Heart left ventricle (tissue), 16 donors: ENCODE data around the gene PCDHA1. TPM values are rescaled to one million over a fixed set of nuclear protein-coding genes. Genes with fewer than 3 reads are reported as not detected.

Experiments
- ATAC-seq, 4 donors: fragments of 200-7000 bp; cut with Tn5 transposase; one replicate each; pipeline ENCODE4 v1.9.1; 2020 to 2022; ENCODE audit warnings: moderate library complexity in 4 of 4, mild to moderate bottlenecking in 3 of 4, moderate number of reproducible peaks in 1 of 4
- DNase-seq, 5 donors: peaks; one replicate each; pipeline ENCODE4 v3.0.0-alpha.2; 2020
- H3K27ac ChIP-seq, 12 donors: fragments of 200-600 bp; sonication (generic) in 4 of 12; one replicate each; pipeline versions ENCODE4 v1.5.0 to v1.8.0; 2016 to 2022; ENCODE audit warnings: mild to moderate bottlenecking in 2 of 12
- H3K27me3 ChIP-seq, 9 donors: fragments of 200-600 bp; sonication (generic) in 2 of 9; one replicate each; pipeline versions ENCODE4 v1.5.1 to v1.8.0; 2016 to 2022; ENCODE audit warnings: mild to moderate bottlenecking in 3 of 9
- H3K36me3 ChIP-seq, 9 donors: fragments of 200-600 bp; sonication (generic) in 2 of 9; one replicate each; pipeline versions ENCODE4 v1.5.0 to v1.8.0; 2018 to 2022; ENCODE audit warnings: mild to moderate bottlenecking in 2 of 9
- H3K4me1 ChIP-seq, 12 donors: fragments of 200-600 bp; sonication (generic) in 4 of 12; one replicate each; pipeline versions ENCODE4 v1.5.0 to v1.8.0; 2016 to 2022; ENCODE audit warnings: mild to moderate bottlenecking in 3 of 12
- H3K4me3 ChIP-seq, 12 donors: fragments of 200-600 bp; sonication (generic) in 4 of 12; one replicate each; pipeline versions ENCODE4 v1.5.0 to v1.8.0; 2017 to 2022; ENCODE audit warnings: mild to moderate bottlenecking in 9 of 12, moderate library complexity in 4 of 12
- H3K9me3 ChIP-seq, 12 donors: fragments of 200-600 bp; sonication (generic) in 4 of 12; one replicate each; pipeline versions ENCODE4 v1.5.0 to v1.8.0; 2016 to 2022; ENCODE audit warnings: mild to moderate bottlenecking in 1 of 12
- POLR2A ChIP-seq, 2 donors: fragments of 450-650 bp; IDR thresholded peaks; one replicate each; pipeline ENCODE4 v1.6.1; 2017; ENCODE audit warnings: antibody characterized with exemption in 2 of 2, mild to moderate bottlenecking in 2 of 2, moderate library complexity in 2 of 2
- WGBS, 4 donors: extraction: QIAGEN DNeasy Blood & Tissue Kit in 2 of 4; methylation state at CpG; one replicate each; pipeline versions ENCODE4 v1.1.5 to v1.1.7; 2013 to 2018; 5-methylcytosine and 5-hydroxymethylcytosine counted together
- intact Hi-C, 10 donors: fragments of 100-400 bp; cut with DNase I; formaldehyde crosslinking; loops; one replicate each; pipeline versions ENCODE4 v1.11.1 to v1.14.2; 2022
- polyA plus RNA-seq, 2 donors: library from polyadenylated mRNA; stranded (reverse); fragments of 200-250 nt; gene quantifications; one replicate each; pipeline ENCODE4 v1.2.3, GENCODE V29; 2013
- total RNA-seq, 9 donors: library from RNA; depleted of rRNA in 2 of 9; stranded (reverse); fragments of >200 nt in 2 of 9; fragmentation: NEBNext Ultra II Directional in 3 of 9; extraction: Animal tissue kit (Norgen Biotek cat#: 25700) in 3 of 9; gene quantifications; one replicate each; pipeline versions ENCODE4 v1.1.0 to v1.2.4, GENCODE V29; 2016 to 2023
- TF ChIP-seq, protein P1 (sequence below), 12 donors: fragments of 200-600 bp; sonication (generic) in 4 of 12; IDR thresholded peaks; one replicate each; pipeline versions ENCODE4 v1.5.0 to v1.8.0; 2018 to 2022; ENCODE audit warnings: antibody characterized with exemption in 12 of 12, mild to moderate bottlenecking in 5 of 12
- donor health status: ischemic (EF 13 %, LVEDD 7.1; RV severe dilation, severe dysfunction).
- donor health status: healthy with polysubstance abuse.
- donor health status: DM: no; HTN: yes; CAD: no.
- donor health status: DM: no; HTN: no; CAD: no.
- donor health status: ischemic (EF 25% LVEDD 6.9; RV normal size, moderate dysfunction).
- donor health status: ischemic (EF 25% LVEDD 5.7; RV mildly dilated, moderate dysfunction).
- donor health status: healthy.
- donor health status: DM: yes; HTN: yes; CAD: no.
- donor health status: ischemic (EF 35%, LVEDD 5.7; RV mildly dilated, moderate dysfunction).
- donor health status: nonischemic (EF 11% LVEDD 7.7; RV severe dilation, severe dysfunction).
- donor health status: DM: yes; HTN: yes; CAD: no.
- donor health status: PGD.
- donor health status: ischemic (EF 29% LVEDD 5.4; RV normal size, mild dysfunction).
- donor health status: nonischemic (EF 23%, LVEDD 6.1; RV moderate dilation, normal function).

PCDHA1 gene
- total and polyA plus RNA-seq, 11 donors: 0.08 TPM; not detected in 10

GRCh38 chr5:141007791-141008190 lies 221.9 kb downstream of the PCDHA1 start:
- intact Hi-C loops: no loop called here
- H3K27ac ChIP-seq: no peak overlapping the region

DNA sequence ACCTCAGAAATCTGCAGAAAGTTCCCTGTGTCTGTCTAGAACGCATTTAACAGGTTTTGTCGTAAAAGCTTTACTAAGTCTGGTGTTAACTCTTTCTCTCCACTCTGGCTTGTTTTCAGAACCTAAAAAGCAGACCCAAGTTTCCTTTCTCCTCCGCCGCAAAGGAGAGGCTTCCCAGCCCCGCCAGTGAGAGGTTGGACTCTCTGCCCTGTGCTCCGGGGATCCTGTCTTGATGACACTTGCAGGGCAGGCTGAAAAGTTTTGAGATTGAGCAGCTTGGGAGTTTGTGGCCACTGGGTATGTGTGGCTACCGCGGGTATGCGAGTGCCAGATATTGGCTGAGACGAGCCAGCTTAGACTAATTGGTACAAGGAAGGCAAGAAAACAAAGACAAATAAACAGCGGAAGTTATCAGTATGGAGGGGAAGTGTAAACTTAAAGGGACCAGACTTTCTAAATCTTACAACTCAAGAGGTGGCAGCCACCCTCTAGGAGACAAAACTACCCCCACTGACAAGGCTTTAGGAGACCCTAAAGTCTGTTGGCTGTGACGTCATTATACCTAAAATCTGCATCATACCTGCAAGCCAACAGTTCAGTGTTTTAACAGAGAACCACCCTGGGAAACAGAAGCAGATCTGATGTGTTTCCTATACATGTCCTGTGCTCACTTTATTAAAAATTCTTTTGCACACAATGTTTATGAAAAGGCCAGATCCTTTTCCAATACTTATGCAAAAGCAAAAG lies 224.3 kb downstream of the PCDHA1 start:
- intact Hi-C loops: no loop called here
- Histone ChIP-seq H3K36me3 (no peaks in the 10 kb centered on the region), H3K9me3 (no peaks in the 10 kb centered on the region), H3K27ac (no peak overlapping the region), H3K4me3 (no peak overlapping the region), H3K27me3 (peaks cover 0 to 6% (median 0%) of the 10 kb centered on the region in 9 donors), H3K4me1 (no peaks in the 10 kb centered on the region)
- WGBS, 4 donors: 45 to 52% (median 51%) methylated on average over 12 of the region's 12 CpGs
- TF ChIP-seq POLR2A (IDR thresholded peaks at IDR 0.05): no peak
- TF ChIP-seq, protein P1, sequence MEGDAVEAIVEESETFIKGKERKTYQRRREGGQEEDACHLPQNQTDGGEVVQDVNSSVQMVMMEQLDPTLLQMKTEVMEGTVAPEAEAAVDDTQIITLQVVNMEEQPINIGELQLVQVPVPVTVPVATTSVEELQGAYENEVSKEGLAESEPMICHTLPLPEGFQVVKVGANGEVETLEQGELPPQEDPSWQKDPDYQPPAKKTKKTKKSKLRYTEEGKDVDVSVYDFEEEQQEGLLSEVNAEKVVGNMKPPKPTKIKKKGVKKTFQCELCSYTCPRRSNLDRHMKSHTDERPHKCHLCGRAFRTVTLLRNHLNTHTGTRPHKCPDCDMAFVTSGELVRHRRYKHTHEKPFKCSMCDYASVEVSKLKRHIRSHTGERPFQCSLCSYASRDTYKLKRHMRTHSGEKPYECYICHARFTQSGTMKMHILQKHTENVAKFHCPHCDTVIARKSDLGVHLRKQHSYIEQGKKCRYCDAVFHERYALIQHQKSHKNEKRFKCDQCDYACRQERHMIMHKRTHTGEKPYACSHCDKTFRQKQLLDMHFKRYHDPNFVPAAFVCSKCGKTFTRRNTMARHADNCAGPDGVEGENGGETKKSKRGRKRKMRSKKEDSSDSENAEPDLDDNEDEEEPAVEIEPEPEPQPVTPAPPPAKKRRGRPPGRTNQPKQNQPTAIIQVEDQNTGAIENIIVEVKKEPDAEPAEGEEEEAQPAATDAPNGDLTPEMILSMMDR (IDR thresholded peaks at IDR 0.05): no peak
- ATAC-seq (no peak), DNase-seq (no peak)

More at GRCh38 chr5:141007791-141008190, 221.9 kb downstream of the PCDHA1 start:
- Histone ChIP-seq H3K9me3 (no peaks in the 10 kb centered on the region), H3K27me3 (peaks cover 0 to 7% (median under 1%) of the 10 kb centered on the region in 9 donors), H3K4me3 (no peak overlapping the region), H3K36me3 (no peaks in the 10 kb centered on the region), H3K4me1 (no peaks in the 10 kb centered on the region)
- no peak for DNase-seq
- TF ChIP-seq, protein P1 (IDR thresholded peaks at IDR 0.05): no peak
- no peak for TF ChIP-seq POLR2A (IDR thresholded peaks at IDR 0.05)
- no peak for ATAC-seq

DNA sequence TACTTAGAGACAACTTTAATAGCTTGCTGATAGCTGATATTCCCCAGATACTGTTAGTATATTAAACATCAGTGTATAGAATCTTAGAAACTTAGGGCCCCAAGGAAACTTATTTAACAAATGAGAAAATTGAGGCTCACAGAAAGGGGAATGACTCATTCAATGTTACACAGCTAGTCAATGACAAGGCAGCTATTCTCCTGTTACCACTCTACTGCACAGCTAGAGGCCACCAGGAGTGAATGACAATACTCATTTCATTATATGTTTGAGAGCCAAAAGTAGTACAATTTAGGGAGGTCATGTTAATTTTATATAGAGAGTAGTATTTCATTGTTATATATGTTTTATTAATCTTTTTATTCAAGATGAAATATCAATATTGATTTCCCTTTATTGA lies 232.0 kb downstream of the PCDHA1 start:
- Histone ChIP-seq H3K36me3 (no peaks in the 10 kb centered on the region), H3K9me3 (no peaks in the 10 kb centered on the region), H3K27ac (no peak overlapping the region), H3K4me1 (no peaks in the 10 kb centered on the region), H3K27me3 (peaks cover 0 to 7% (median 0%) of the 10 kb centered on the region in 9 donors), H3K4me3 (no peak overlapping the region)
- intact Hi-C loops: no loop called here
- DNase-seq (no peak), ATAC-seq (no peak)
- no peak for TF ChIP-seq POLR2A (IDR thresholded peaks at IDR 0.05)
- TF ChIP-seq, protein P1 (IDR thresholded peaks at IDR 0.05): no peak

DNA sequence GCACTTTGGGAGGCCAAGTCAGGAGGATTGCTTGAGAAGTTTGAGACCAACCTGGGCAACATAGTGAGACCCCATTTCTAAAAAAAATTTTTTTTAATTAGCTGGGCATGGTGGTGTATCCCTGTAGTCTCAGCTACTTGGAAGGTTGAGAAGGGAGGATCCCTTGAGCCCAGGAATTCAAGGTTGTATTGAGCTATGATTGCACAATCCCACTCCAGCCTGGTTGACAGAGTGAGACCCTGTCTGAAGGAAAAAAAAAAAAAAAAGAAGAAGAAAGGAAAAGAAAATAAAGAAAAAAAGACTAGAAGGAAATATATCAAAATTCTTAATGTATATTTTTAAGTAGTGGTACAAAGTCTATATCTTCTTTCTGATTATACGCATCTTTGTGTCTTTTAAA lies 236.4 kb downstream of the PCDHA1 start:
- Histone ChIP-seq H3K27ac (no peak overlapping the region), H3K27me3 (peaks cover 0 to 6% (median 0%) of the 10 kb centered on the region in 9 donors), H3K4me1 (no peaks in the 10 kb centered on the region), H3K4me3 (no peak overlapping the region), H3K36me3 (no peaks in the 10 kb centered on the region), H3K9me3 (peaks cover 0 to 7% (median 0%) of the 10 kb centered on the region in 12 donors)
- ATAC-seq: no peak
- intact Hi-C loops: no loop called here
- DNase-seq: no peak
- no peak for TF ChIP-seq POLR2A (IDR thresholded peaks at IDR 0.05)
- TF ChIP-seq, protein P1 (IDR thresholded peaks at IDR 0.05): no peak
- 95 to 100% (median 99%) methylated on average over 1 of the region's 1 CpG for WGBS, 4 donors
